ENCODE measurements around the gene NR1D2. TPM values are rescaled to one million over a fixed set of nuclear protein-coding genes. Genes with fewer than 3 reads are reported as not detected.

The NR1D2 gene
- total RNA-seq, 4 donors from 2014 or later: 27.3 to 68.2 (median 52.8) TPM

DNA sequence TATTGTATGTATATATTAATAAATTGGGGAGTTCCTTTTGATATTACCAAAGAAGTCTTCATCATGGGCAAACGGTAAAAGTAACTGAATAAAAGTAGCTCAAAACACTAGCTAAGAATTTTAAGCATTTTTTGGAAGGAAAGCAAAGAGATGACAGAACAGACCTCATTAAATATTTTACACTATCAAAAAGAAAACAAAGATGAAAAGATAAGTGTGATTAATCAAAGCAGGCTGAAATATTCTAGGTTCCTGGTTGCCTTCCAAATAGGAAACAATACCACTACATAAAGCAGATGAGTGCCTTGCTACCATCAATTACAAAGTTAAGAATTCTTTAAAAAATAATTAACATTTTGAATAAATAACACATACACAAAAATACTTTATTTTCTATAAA, 31.9 kb upstream of the NR1D2 start:
- H3K36me3 ChIP-seq: peaks cover 0 to 35% (median 0%) of the 10 kb centered on the region in 3 donors
- no peak overlapping the region for H3K4me3 ChIP-seq
- H3K27ac ChIP-seq: no peak overlapping the region
- DNase-seq (ENCODE audit: low spot score in 2 of 2): no peak
- TF ChIP-seq POLR2A (IDR thresholded peaks at IDR 0.05) (no peak), EP300 (IDR thresholded peaks at IDR 0.05) (no peak)
- TF ChIP-seq, protein P1, sequence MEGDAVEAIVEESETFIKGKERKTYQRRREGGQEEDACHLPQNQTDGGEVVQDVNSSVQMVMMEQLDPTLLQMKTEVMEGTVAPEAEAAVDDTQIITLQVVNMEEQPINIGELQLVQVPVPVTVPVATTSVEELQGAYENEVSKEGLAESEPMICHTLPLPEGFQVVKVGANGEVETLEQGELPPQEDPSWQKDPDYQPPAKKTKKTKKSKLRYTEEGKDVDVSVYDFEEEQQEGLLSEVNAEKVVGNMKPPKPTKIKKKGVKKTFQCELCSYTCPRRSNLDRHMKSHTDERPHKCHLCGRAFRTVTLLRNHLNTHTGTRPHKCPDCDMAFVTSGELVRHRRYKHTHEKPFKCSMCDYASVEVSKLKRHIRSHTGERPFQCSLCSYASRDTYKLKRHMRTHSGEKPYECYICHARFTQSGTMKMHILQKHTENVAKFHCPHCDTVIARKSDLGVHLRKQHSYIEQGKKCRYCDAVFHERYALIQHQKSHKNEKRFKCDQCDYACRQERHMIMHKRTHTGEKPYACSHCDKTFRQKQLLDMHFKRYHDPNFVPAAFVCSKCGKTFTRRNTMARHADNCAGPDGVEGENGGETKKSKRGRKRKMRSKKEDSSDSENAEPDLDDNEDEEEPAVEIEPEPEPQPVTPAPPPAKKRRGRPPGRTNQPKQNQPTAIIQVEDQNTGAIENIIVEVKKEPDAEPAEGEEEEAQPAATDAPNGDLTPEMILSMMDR (IDR thresholded peaks at IDR 0.05): no peak
- 57 to 65% methylated on average over 1 of the region's 1 CpG for WGBS, 2 donors
- peaks cover 0 to 26% (median 9%) of the 10 kb centered on the region in 4 donors for H3K4me1 ChIP-seq
- no peaks in the 10 kb centered on the region for H3K9me3 ChIP-seq
- H3K27me3 ChIP-seq: no peaks in the 10 kb centered on the region

DNA sequence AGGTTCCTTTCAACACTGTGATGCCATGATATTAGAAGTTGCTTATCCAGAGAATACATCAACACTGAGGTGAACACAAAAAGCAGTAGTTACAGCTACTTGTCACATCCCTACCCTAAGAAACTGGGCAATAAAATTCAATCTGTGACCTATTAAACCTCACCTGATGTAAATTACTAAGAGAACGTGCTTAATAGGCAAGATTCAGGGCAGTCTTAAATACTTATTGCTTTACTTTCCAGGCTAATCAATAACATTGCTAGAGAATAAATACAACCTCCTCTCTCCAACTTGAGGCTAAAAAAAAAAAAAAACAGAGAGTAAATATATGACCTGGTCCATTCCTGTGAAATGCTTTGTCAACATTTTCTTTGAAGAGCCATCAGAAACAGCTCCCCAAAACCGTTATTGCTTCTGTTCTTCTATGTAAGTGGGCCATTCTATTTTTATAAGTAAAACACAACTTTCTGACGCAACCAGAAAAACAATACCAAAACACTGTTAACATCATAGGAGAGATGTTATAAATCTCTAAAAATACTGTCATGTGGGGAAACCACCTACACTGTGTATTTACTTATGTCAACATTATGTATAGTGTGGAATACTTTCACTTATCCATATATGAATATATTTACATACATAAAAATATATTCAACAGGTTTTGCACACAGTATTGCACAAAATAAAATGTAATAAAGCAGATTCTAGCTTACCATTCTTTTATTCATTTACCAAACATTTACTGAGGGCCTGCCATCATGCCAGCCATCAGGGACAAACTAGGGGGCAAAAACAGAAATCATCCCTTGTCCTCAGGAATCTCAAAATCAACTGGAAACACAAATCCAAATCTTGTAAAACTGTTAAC, 31.0 kb upstream of the NR1D2 start:
- H3K27me3 ChIP-seq: no peaks in the 10 kb centered on the region
- no peaks in the 10 kb centered on the region for H3K9me3 ChIP-seq
- no peak overlapping the region for H3K27ac ChIP-seq
- no peak overlapping the region for H3K4me3 ChIP-seq
- peaks cover 0 to 35% (median 17%) of the 10 kb centered on the region in 4 donors for H3K4me1 ChIP-seq
- TF ChIP-seq, protein P1 (IDR thresholded peaks at IDR 0.05): no peak
- TF ChIP-seq EP300 (IDR thresholded peaks at IDR 0.05): no peak
- no peak for TF ChIP-seq POLR2A (IDR thresholded peaks at IDR 0.05)
- no peak for DNase-seq (ENCODE audit: low spot score in 2 of 2)
- H3K36me3 ChIP-seq: peaks cover 0 to 35% (median 4%) of the 10 kb centered on the region in 3 donors
- 70 to 72% methylated on average over 3 of the region's 3 CpGs for WGBS, 2 donors

DNA sequence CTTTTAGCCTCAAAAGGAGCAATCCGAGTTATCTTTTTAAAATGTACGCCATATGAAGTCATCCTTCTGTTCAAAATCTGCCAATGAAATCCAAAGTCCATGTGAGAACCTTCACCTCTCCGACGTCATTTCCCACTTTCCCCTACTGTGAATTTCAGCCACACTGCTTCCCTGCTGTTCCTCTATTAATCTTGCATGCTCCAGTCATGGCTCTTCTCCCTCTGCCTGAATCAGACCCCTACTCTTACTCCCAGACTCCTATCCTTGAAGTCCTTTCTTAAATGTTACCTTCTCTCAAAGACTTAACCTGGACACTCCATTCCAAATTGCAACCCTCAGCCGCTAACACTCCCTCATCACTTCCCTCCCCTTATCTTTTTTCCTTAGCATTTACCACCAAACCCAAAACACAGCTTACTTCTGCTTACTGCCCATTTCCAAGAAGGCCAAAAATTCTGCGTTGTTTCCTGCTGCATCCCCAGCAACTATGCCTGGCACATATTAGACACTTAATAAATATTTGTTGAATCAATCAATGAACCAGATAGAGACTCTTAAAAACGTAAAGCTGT, 29.5 kb upstream of the NR1D2 start:
- peaks cover 0 to 48% (median 17%) of the 10 kb centered on the region in 4 donors for H3K4me1 ChIP-seq
- no peak for DNase-seq (ENCODE audit: low spot score in 2 of 2)
- H3K36me3 ChIP-seq: peaks cover 0 to 35% (median 4%) of the 10 kb centered on the region in 3 donors
- no peaks in the 10 kb centered on the region for H3K27me3 ChIP-seq
- H3K4me3 ChIP-seq: peak overlapping the region in 3 of 4 donors; percentile 75 to 97 (median 90)
- peak overlapping the region in 1 of 4 donors; percentile 96 for H3K27ac ChIP-seq
- WGBS, 2 donors: 52 to 53% methylated on average over 7 of the region's 7 CpGs
- TF ChIP-seq EP300 (IDR thresholded peaks at IDR 0.05) (no peak), POLR2A (IDR thresholded peaks at IDR 0.05) (no peak)
- TF ChIP-seq, protein P1 (IDR thresholded peaks at IDR 0.05): no peak
- H3K9me3 ChIP-seq: no peaks in the 10 kb centered on the region

GRCh38 chr3:23916152-23916885, 28.8 kb upstream of the NR1D2 start:
- peak overlapping the region; percentile 89 to 97 (median 94) for H3K27ac ChIP-seq
- no peaks in the 10 kb centered on the region for H3K27me3 ChIP-seq
- DNase-seq (ENCODE audit: low spot score in 2 of 2): peak in 1 of 2 donors; percentile 8
- H3K36me3 ChIP-seq: peaks cover 0 to 35% (median 4%) of the 10 kb centered on the region in 3 donors
- H3K4me3 ChIP-seq: peak overlapping the region; percentile 75 to 97 (median 92)
- peaks cover 0 to 52% (median 17%) of the 10 kb centered on the region in 4 donors for H3K4me1 ChIP-seq
- no peaks in the 10 kb centered on the region for H3K9me3 ChIP-seq
- TF ChIP-seq, protein P1 (IDR thresholded peaks at IDR 0.05): no peak
- TF ChIP-seq EP300 (IDR thresholded peaks at IDR 0.05) (no peak), POLR2A (IDR thresholded peaks at IDR 0.05) (no peak)
- WGBS, 2 donors: 4 to 5% methylated on average over 13 to 14 of the region's 48 CpGs
